Measurements from ENCODE around the gene FAM163B. TPM values are rescaled to one million over a fixed set of nuclear protein-coding genes. Genes with fewer than 3 reads are reported as not detected.
A peak's percentile ranks its signal among the peaks of the same experiment; 100 is the strongest.

The FAM163B gene
- total and polyA plus RNA-seq, 2 experiments from 2014 or later = 0.35 to 1.0 TPM

- WGBS (ENCODE audit: low lambda C conversion rate, missing lambda C conversion rate) = 39% methylated on average over 5 of the region's 5 CpGs
- H3K27me3 ChIP-seq = peaks cover 15% of the 10 kb centered on the region
- no peaks in the 10 kb centered on the region for H3K4me1 ChIP-seq (ENCODE audit: insufficient read depth)
- no peak overlapping the region for H2AFZ ChIP-seq
- TF ChIP-seq CTCF (IDR thresholded peaks at IDR 0.05; ENCODE audit: poor library complexity) (peak; percentile 13), EZH2 (IDR thresholded peaks at IDR 0.05; ENCODE audit: borderline replicate concordance) (no peak), EZH2phosphoT487 (IDR thresholded peaks at IDR 0.05; ENCODE audit: low read depth, severe bottlenecking, unreplicated experiment) (no peak)
- DNase-seq (ENCODE audit: low spot score) = no peak
- no peaks in the 10 kb centered on the region for H3K36me3 ChIP-seq (replicated peaks; ENCODE audit: insufficient read depth, low read depth)
- no peaks in the 10 kb centered on the region for H3K9me2 ChIP-seq (replicated peaks; ENCODE audit: insufficient read depth)
- no peaks in the 10 kb centered on the region for H3K79me2 ChIP-seq
- no peaks in the 10 kb centered on the region for H4K20me1 ChIP-seq (ENCODE audit: insufficient read depth, poor library complexity, severe bottlenecking)
- no peak overlapping the region for H3K4me3 ChIP-seq
- no peak overlapping the region for H3K4me2 ChIP-seq
- H3K9me3 ChIP-seq (ENCODE audit: low read depth) = no peaks in the 10 kb centered on the region
- H3K27ac ChIP-seq = no peak overlapping the region
Observed at GRCh38 chr9:133604214-133604613, 5.0 kb downstream of the FAM163B start.

GRCh38 chr9:133603135-133603927 lies 5.9 kb downstream of the FAM163B start:
- H3K9me3 ChIP-seq (ENCODE audit: low read depth) = no peaks in the 10 kb centered on the region
- H3K4me2 ChIP-seq = no peak overlapping the region
- H3K27me3 ChIP-seq = peaks cover 9% of the 10 kb centered on the region
- H3K4me3 ChIP-seq = no peak overlapping the region
- no peaks in the 10 kb centered on the region for H3K9me2 ChIP-seq (replicated peaks; ENCODE audit: insufficient read depth)
- no peaks in the 10 kb centered on the region for H3K4me1 ChIP-seq (ENCODE audit: insufficient read depth)
- no peak for TF ChIP-seq EZH2phosphoT487 (IDR thresholded peaks at IDR 0.05; ENCODE audit: low read depth, severe bottlenecking, unreplicated experiment)
- no peak for TF ChIP-seq CTCF (IDR thresholded peaks at IDR 0.05; ENCODE audit: poor library complexity)
- no peak for TF ChIP-seq EZH2 (IDR thresholded peaks at IDR 0.05; ENCODE audit: borderline replicate concordance)
- no peak overlapping the region for H3K27ac ChIP-seq
- H3K36me3 ChIP-seq (replicated peaks; ENCODE audit: insufficient read depth, low read depth) = no peaks in the 10 kb centered on the region
- no peaks in the 10 kb centered on the region for H4K20me1 ChIP-seq (ENCODE audit: insufficient read depth, poor library complexity, severe bottlenecking)
- 62% methylated on average over 14 of the region's 14 CpGs for WGBS (ENCODE audit: low lambda C conversion rate, missing lambda C conversion rate)
- H2AFZ ChIP-seq = no peak overlapping the region
- no peaks in the 10 kb centered on the region for H3K79me2 ChIP-seq
- no peak for DNase-seq (ENCODE audit: low spot score)

- no peaks in the 10 kb centered on the region for H3K79me2 ChIP-seq
- H4K20me1 ChIP-seq (ENCODE audit: insufficient read depth, poor library complexity, severe bottlenecking) = no peaks in the 10 kb centered on the region
- H2AFZ ChIP-seq = no peak overlapping the region
- H3K4me1 ChIP-seq (ENCODE audit: insufficient read depth) = no peaks in the 10 kb centered on the region
- H3K4me2 ChIP-seq = no peak overlapping the region
- H3K4me3 ChIP-seq = no peak overlapping the region
- no peak overlapping the region for H3K27ac ChIP-seq
- H3K36me3 ChIP-seq (replicated peaks; ENCODE audit: insufficient read depth, low read depth) = no peaks in the 10 kb centered on the region
- H3K9me2 ChIP-seq (replicated peaks; ENCODE audit: insufficient read depth) = no peaks in the 10 kb centered on the region
- H3K27me3 ChIP-seq = no peaks in the 10 kb centered on the region
- DNase-seq (ENCODE audit: low spot score) = no peak
- TF ChIP-seq EZH2 (IDR thresholded peaks at IDR 0.05; ENCODE audit: borderline replicate concordance) (no peak), CTCF (IDR thresholded peaks at IDR 0.05; ENCODE audit: poor library complexity) (no peak), EZH2phosphoT487 (IDR thresholded peaks at IDR 0.05; ENCODE audit: low read depth, severe bottlenecking, unreplicated experiment) (no peak)
- 85% methylated on average over 10 of the region's 10 CpGs for WGBS (ENCODE audit: low lambda C conversion rate, missing lambda C conversion rate)
- H3K9me3 ChIP-seq (ENCODE audit: low read depth) = peaks cover 4% of the 10 kb centered on the region
Observed at GRCh38 chr9:133602277-133602676, 6.9 kb downstream of the FAM163B start.

Measured in hepatocyte (in vitro differentiated cells).